H9 (cell line): ENCODE measurements around the gene NUP210. TPM values are rescaled to one million over a fixed set of nuclear protein-coding genes. Genes with fewer than 3 reads are reported as not detected.

Experiments used
- DNase-seq: peaks from one replicate; pipeline ENCODE4 v3.0.0-alpha.2; 2017
- H2AFZ ChIP-seq: one replicate; pipeline ENCODE4 v1.6.1; 2013; ENCODE audit warnings: mild to moderate bottlenecking, low read length, control low read depth, moderate library complexity
- H2AK5ac ChIP-seq: 2 replicates; pipeline ENCODE4 v1.6.1; 2013; ENCODE audit warnings: low read length, control low read depth, mixed read lengths; ENCODE audit not compliant: insufficient read length
- H2BK120ac ChIP-seq: one replicate; pipeline ENCODE4 v1.6.1; 2013; ENCODE audit warnings: low read depth, mild to moderate bottlenecking, low read length, control low read depth, inconsistent platforms; ENCODE audit not compliant: poor library complexity, severe bottlenecking
- H2BK12ac ChIP-seq: 2 replicates; pipeline ENCODE4 v1.6.1; 2013; ENCODE audit warnings: low read length, control low read depth, mixed read lengths, low read depth; ENCODE audit not compliant: insufficient read length
- H2BK15ac ChIP-seq: 2 replicates; pipeline ENCODE4 v1.6.1; 2013; ENCODE audit warnings: low read depth, low read length, control low read depth
- H2BK20ac ChIP-seq: one replicate; pipeline ENCODE4 v1.6.1; 2013; ENCODE audit warnings: low read depth, mild to moderate bottlenecking, low read length, control low read depth, inconsistent platforms; ENCODE audit not compliant: poor library complexity, severe bottlenecking
- H2BK5ac ChIP-seq: 2 replicates; pipeline ENCODE4 v1.6.1; 2013; ENCODE audit warnings: low read length, control low read depth, mixed read lengths; ENCODE audit not compliant: insufficient read length
- H3K14ac ChIP-seq: 2 replicates; pipeline ENCODE4 v1.6.1; 2013; ENCODE audit warnings: low read length, control low read depth; ENCODE audit not compliant: insufficient read depth
- H3K18ac ChIP-seq: 2 replicates; pipeline ENCODE4 v1.6.1; 2013; ENCODE audit warnings: low read depth, mild to moderate bottlenecking, mixed read lengths, low read length, control low read depth; ENCODE audit not compliant: insufficient read length
- H3K23ac ChIP-seq: 2 replicates; pipeline ENCODE4 v1.6.1; 2013; ENCODE audit warnings: low read length, control low read depth, mixed read lengths, low read depth; ENCODE audit not compliant: insufficient read length
- H3K23me2 ChIP-seq: 2 replicates; pipeline ENCODE4 v1.6.1; 2013; ENCODE audit warnings: low read depth, mild to moderate bottlenecking, mixed read lengths, low read length, control low read depth; ENCODE audit not compliant: insufficient read length, poor library complexity, severe bottlenecking
- H3K27ac ChIP-seq: 2 replicates; pipeline ENCODE4 v1.5.1; 2013; ENCODE audit warnings: low read length, control low read depth, mixed read lengths, low read depth; ENCODE audit not compliant: insufficient read length
- H3K27me3 ChIP-seq: 2 replicates; pipeline ENCODE4 v1.6.1; 2013; ENCODE audit warnings: low read length, control low read depth, inconsistent platforms; ENCODE audit not compliant: insufficient read depth
- H3K4ac ChIP-seq: 2 replicates; pipeline ENCODE4 v1.6.1; 2013; ENCODE audit warnings: low read depth, mild to moderate bottlenecking, control low read depth, inconsistent platforms, low read length, moderate library complexity
- H3K4me1 ChIP-seq: 2 replicates; pipeline ENCODE4 v1.6.1; 2013; ENCODE audit warnings: low read length, control low read depth, inconsistent platforms; ENCODE audit not compliant: insufficient read depth
- H3K4me2 ChIP-seq: 2 replicates; pipeline ENCODE4 v1.6.1; 2013; ENCODE audit warnings: low read length, control low read depth, mixed read lengths; ENCODE audit not compliant: insufficient read length, insufficient read depth
- H3K56ac ChIP-seq: 2 replicates; pipeline ENCODE4 v1.6.1; 2013; ENCODE audit warnings: low read depth, mild to moderate bottlenecking, mixed read lengths, low read length, control low read depth; ENCODE audit not compliant: insufficient read length
- H3K79me1 ChIP-seq: 2 replicates; pipeline ENCODE4 v1.6.1; 2013; ENCODE audit warnings: low read depth, mild to moderate bottlenecking, moderate library complexity, low read length, control low read depth, inconsistent platforms; ENCODE audit not compliant: insufficient read depth, poor library complexity, severe bottlenecking
- H3K79me2 ChIP-seq: 2 replicates; pipeline ENCODE4 v1.6.1; 2013; ENCODE audit warnings: low read length, control low read depth, inconsistent platforms; ENCODE audit not compliant: insufficient read depth
- H3K9ac ChIP-seq: 2 replicates; pipeline ENCODE4 v1.6.1; 2013; ENCODE audit warnings: low read length, control low read depth, mixed read lengths; ENCODE audit not compliant: insufficient read length; ENCODE audit errors: extremely low read depth
- H3K9me3 ChIP-seq: one replicate; pipeline ENCODE4 v1.6.1; 2013; ENCODE audit warnings: low read depth, low read length, inconsistent platforms; ENCODE audit not compliant: control insufficient read depth
- H3T11ph ChIP-seq: one replicate; pipeline ENCODE4 v1.6.1; 2013; ENCODE audit warnings: mild to moderate bottlenecking, low read length, control low read depth, inconsistent platforms
- H4K20me1 ChIP-seq: one replicate; pipeline ENCODE4 v1.6.1; 2013; ENCODE audit not compliant: control insufficient read depth, insufficient read length, insufficient read depth
- H4K5ac ChIP-seq: 2 replicates; pipeline ENCODE4 v1.6.1; 2013; ENCODE audit warnings: low read depth, mild to moderate bottlenecking, mixed read lengths, low read length, control low read depth; ENCODE audit not compliant: insufficient read length
- H4K8ac ChIP-seq: replicated peaks from 2 replicates; pipeline ENCODE4 v1.6.1; 2013; ENCODE audit warnings: low read length, control low read depth, mixed read lengths, low read depth; ENCODE audit not compliant: insufficient read length
- H4K91ac ChIP-seq: 2 replicates; pipeline ENCODE4 v1.6.1; 2013; ENCODE audit warnings: low read depth, mild to moderate bottlenecking, moderate library complexity, mixed read lengths, low read length, control low read depth; ENCODE audit not compliant: insufficient read length
- H3K27ac Mint-ChIP-seq, 3 experiments: 2 replicates in 2 of 3; 3 replicates in 1 of 3; pipeline ENCODE4 v1.8.0; 2020 to 2021; ENCODE audit warnings: mixed read lengths in 3 of 3, mild to moderate bottlenecking in 1 of 3, moderate library complexity in 1 of 3
- H3K27me3 Mint-ChIP-seq: 2 replicates; pipeline ENCODE4 v1.8.0; 2021; ENCODE audit warnings: low read depth, mild to moderate bottlenecking, moderate library complexity, mixed read lengths
- H3K36me3 Mint-ChIP-seq, 3 experiments: 2 replicates in 2 of 3; 3 replicates in 1 of 3; pipeline ENCODE4 v1.8.0; 2020 to 2021; ENCODE audit warnings: low read depth in 3 of 3, mixed read lengths in 3 of 3; ENCODE audit not compliant: insufficient read depth in 1 of 3
- H3K4me1 Mint-ChIP-seq, 2 experiments: 2 replicates each; pipeline ENCODE4 v1.8.0; 2020; ENCODE audit warnings: mixed read lengths in 2 of 2
- H3K4me3 Mint-ChIP-seq, 2 experiments: 2 replicates in 1 of 2; 3 replicates in 1 of 2; pipeline ENCODE4 v1.8.0; 2020 to 2021; ENCODE audit warnings: mild to moderate bottlenecking in 2 of 2, mixed read lengths in 2 of 2, moderate library complexity in 1 of 2
- H3K9me3 Mint-ChIP-seq, 2 experiments: 2 replicates in 1 of 2; 3 replicates in 1 of 2; pipeline ENCODE4 v1.8.0; 2020; ENCODE audit warnings: mild to moderate bottlenecking in 2 of 2, mixed read lengths in 2 of 2, moderate library complexity in 1 of 2
- WGBS: extraction: QIAGEN DNeasy Blood & Tissue Kit; methylation state at CpG from one replicate; pipeline ENCODE4 v1.1.7; 2013; ENCODE audit warnings: missing lambda C conversion rate, low lambda C conversion rate, mixed read lengths; ENCODE audit not compliant: insufficient read length; ENCODE audit errors: extremely low coverage; 5-methylcytosine and 5-hydroxymethylcytosine counted together
- total RNA-seq: library from RNA; stranded (reverse); gene quantifications from 2 replicates; pipeline ENCODE4 v1.2.1, GENCODE V29; 2021
- TF ChIP-seq, protein P1 (sequence below): fragments of 200-600 bp; sonication (generic); conservative IDR thresholded peaks from 3 replicates; pipeline ENCODE4 v1.8.0; 2021; ENCODE audit warnings: antibody characterized with exemption, mild to moderate bottlenecking

The NUP210 gene
- total RNA-seq, 1 experiment from 2014 or later, result 48.8 TPM

DNA sequence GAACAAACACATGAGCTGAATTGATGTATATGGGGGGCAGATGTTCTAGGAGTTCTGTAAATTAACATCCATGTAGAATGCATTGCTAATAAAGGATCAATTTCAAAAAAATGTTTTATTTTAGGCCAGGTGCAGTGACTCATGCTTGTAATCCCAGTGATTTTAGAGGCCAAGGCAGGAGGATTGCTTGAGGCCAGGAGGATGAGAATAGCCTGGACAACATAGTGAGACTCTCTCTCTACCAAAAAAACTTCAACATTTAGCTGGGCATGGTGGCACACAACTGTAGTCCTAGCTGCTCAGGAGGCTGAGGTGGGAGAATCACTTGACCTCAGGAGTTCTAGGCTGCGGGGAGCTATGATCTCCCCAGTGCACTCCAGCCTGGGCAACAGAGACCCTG, 6.5 kb upstream of the NUP210 start:
- Histone ChIP-seq H3K79me2 (no peaks in the 10 kb centered on the region), H3K23ac (no peak overlapping the region), H3K56ac (no peak overlapping the region), H3K4me1 (no peaks in the 10 kb centered on the region), H4K5ac (no peak overlapping the region), H3K18ac (no peak overlapping the region), H2AK5ac (no peak overlapping the region), H3K4me2 (no peak overlapping the region), H3K27me3 (no peaks in the 10 kb centered on the region), H4K91ac (no peak overlapping the region), H3T11ph (no peak overlapping the region), H3K9ac (no peak overlapping the region), H4K20me1 (no peaks in the 10 kb centered on the region), H3K4ac (no peak overlapping the region), H3K9me3 (no peaks in the 10 kb centered on the region), H2BK120ac (no peak overlapping the region), H2BK20ac (no peak overlapping the region), H3K79me1 (no peaks in the 10 kb centered on the region), H4K8ac (no peak overlapping the region), H3K14ac (no peak overlapping the region), H2BK5ac (no peak overlapping the region), H3K27ac (no peak overlapping the region), H2BK15ac (no peak overlapping the region), H2AFZ (no peak overlapping the region), H2BK12ac (no peak overlapping the region), H3K23me2 (no peaks in the 10 kb centered on the region)
- TF ChIP-seq, protein P1, sequence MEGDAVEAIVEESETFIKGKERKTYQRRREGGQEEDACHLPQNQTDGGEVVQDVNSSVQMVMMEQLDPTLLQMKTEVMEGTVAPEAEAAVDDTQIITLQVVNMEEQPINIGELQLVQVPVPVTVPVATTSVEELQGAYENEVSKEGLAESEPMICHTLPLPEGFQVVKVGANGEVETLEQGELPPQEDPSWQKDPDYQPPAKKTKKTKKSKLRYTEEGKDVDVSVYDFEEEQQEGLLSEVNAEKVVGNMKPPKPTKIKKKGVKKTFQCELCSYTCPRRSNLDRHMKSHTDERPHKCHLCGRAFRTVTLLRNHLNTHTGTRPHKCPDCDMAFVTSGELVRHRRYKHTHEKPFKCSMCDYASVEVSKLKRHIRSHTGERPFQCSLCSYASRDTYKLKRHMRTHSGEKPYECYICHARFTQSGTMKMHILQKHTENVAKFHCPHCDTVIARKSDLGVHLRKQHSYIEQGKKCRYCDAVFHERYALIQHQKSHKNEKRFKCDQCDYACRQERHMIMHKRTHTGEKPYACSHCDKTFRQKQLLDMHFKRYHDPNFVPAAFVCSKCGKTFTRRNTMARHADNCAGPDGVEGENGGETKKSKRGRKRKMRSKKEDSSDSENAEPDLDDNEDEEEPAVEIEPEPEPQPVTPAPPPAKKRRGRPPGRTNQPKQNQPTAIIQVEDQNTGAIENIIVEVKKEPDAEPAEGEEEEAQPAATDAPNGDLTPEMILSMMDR, result no peak
- Mint-ChIP-seq H3K4me3 (no peak overlapping the region), H3K36me3 (peaks cover 0 to 4% (median 0%) of the 10 kb centered on the region in 3 experiments; a peak in 2 of 7 replicates), H3K27me3 (peaks cover under 1% of the 10 kb centered on the region), H3K27ac (no peak overlapping the region), H3K9me3 (peaks cover 3 to 4% of the 10 kb centered on the region in 2 experiments; a peak in 3 of 5 replicates), H3K4me1 (peaks cover 3% of the 10 kb centered on the region in 2 experiments; a peak in 3 of 4 replicates)
- no CpG with 5 or more reads among the region's 1 CpG for WGBS
- no peak for DNase-seq
